ENCODE results near the gene GUCY1A2.

Gene GUCY1A2

DNA sequence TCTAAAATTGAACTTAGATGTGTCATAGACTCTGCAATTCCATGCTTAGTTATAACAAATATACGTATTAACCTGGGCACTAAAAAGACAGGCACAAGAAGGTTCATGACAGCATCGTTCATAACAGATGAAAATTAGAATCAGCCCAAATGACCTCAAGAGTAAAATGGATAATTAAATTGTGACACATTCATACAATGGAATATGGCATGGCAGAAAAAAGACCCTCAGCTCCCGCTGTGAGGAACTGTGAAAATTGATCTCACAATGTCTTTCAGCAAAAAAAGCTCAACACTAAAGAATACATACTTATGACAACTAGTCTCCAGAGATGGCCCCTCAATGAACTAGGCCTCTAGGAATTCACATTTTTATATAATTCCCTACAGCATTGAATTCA lies 386.0 kb downstream of the GUCY1A2 start:
- no peak for DNase-seq (ENCODE audit: low read depth)

DNA sequence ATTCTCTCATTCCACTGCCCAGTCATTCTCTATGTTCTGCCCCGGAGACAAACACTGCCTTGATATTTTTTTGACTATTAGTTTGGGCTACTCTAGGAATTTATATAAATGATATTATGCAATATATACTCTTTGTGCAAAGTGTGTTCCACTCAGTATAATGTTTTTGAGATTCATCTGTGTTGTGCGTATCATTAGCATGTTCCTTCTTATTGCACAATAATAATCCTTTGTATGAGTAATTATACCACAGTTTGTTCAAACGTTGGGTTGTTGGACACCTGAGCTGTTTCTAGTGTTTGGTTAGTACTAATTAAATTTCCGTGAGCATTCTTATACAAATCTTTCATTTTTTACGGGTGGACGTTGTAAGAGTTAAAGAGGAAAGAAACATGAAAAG lies 390.6 kb downstream of the GUCY1A2 start:
- DNase-seq (ENCODE audit: low read depth), result no peak

DNA sequence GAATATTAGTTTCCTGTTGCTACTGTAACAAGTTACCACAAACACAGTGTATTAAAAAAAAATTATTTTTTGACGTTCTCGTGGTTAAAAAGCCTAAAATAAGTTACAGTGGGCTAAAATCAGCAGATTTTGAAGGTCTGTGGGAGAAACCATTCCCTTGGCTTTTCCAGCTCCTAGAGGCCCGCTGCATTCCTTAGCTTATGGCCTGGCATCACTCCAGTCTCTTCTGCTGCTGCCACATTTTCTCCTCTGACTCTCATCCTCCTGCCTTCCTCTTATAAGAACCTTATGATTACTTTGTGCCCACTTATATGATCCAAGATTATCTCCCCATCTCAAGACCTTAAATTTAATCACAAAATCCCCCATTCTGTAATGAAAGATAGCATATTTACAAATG lies 392.7 kb downstream of the GUCY1A2 start:
- no peak for DNase-seq (ENCODE audit: low read depth)

DNA sequence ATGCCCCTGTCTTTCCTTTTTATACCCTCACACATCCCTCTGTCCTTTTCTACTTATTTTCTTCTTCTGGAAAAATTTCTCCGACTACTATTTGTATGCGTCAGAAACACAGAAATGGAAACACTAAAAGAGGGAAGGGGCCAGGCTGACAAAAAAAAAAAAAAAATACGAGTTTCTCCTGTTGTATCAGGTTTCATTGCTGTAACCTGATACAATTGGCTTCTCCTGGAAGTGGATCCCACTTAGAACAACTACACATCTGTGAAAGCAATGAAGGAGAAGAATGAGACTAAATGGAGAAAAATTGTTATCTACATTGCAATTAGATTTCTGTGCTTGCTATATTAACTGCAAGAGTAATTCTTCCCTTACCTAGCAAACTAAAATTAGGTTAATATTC lies 393.9 kb downstream of the GUCY1A2 start:
- DNase-seq (ENCODE audit: low read depth), result no peak
